ENCODE data around the gene KRTAP6-2.

KRTAP6-2 gene

GRCh38 chr21:30563630-30564029, 35.1 kb downstream of the KRTAP6-2 start:
- no peak for DNase-seq

- no peak for DNase-seq
Observed at GRCh38 chr21:30563072-30563471, 35.6 kb downstream of the KRTAP6-2 start.

- DNase-seq: no peak
Observed at GRCh38 chr21:30561957-30562356, 36.7 kb downstream of the KRTAP6-2 start.

GRCh38 chr21:30561264-30561895, 37.3 kb downstream of the KRTAP6-2 start, which contains the start of gene KRTAP19-7:
TSS of gene KRTAP19-7 (minus strand) at chr21:30561314. CDS start at chr21:30561289, 25 bp downstream.
- DNase-seq: no peak

GRCh38 chr21:30555095-30555494, 43.6 kb downstream of the KRTAP6-2 start:
- no peak for DNase-seq

GRCh38 chr21:30552782-30553181, 45.9 kb downstream of the KRTAP6-2 start:
- DNase-seq: no peak

All from NCI-H226 (cell line).